ENCODE measurements around the gene COX7A2L.

DNA sequence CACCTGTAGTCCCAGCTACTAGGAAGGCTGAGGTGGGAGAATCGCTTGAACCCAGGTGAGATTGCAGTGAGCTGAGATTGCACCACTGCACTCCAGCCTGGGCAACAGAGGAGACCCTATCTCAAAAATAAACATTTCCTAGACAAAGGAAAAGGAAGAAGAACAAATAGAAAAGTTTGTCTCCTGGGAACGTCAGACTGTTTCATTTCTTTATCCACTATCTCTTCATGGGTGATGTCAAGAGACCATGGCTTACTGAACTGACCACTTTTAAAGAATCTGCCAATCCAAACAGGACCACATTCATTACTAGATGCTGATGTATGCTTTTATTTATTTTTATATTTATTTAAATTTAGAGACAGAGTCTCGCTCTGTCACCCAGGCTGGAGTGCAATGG is 26.8 kb downstream of the COX7A2L start:
- TF ChIP-seq POLR2AphosphoS5 (IDR thresholded peaks at IDR 0.05; ENCODE audit: borderline replicate concordance, low read depth, low read length) (no peak), EZH2 (IDR thresholded peaks at IDR 0.05) (no peak)

All from SK-N-MC (cell line).